Measurements from ENCODE around the gene RRAS2. TPM values are rescaled to one million over a fixed set of nuclear protein-coding genes. Genes with fewer than 3 reads are reported as not detected.
"Not testable (repeated sequence)": the region's sequence is repeated elsewhere in the genome, so short reads cannot be mapped to it uniquely, and the experiment has no call there.

The RRAS2 gene
- total RNA-seq, 1 experiment from 2014 or later, result 42.2 TPM

DNA sequence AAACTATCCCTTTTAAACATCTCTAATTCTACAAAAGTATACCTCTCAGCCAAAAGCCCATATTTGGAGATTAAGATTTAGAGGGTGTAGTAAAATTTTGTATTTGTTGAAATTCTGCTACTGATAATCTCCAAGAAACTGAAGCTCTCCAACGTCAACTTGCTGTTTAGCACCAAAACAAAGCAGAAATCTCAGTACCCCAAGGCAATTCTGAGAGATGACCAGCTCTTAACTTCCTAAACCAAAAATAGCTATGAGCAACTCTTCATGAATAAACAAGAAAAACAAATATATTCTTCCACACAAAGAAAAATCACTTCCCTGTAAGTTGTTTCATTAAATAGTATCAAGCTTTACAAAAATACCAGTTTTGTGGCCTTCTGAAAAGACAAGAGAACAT, 13.3 kb downstream of the RRAS2 start:
- H3K4me1 ChIP-seq (replicated peaks; ENCODE audit: insufficient read depth), result no peaks in the 10 kb centered on the region
- no TSS peak for BruUV-seq (replicated peaks)
- H3K9me2 ChIP-seq (ENCODE audit: insufficient read depth), result no peaks in the 10 kb centered on the region
- no peak overlapping the region for H2AFZ ChIP-seq
- no peak overlapping the region for H3K4me2 ChIP-seq
- POLR2A ChIA-PET (ENCODE audit: unreplicated experiment), result no interaction called here
- CTCF ChIA-PET, result no interaction called here
- peaks cover 96% of the 10 kb centered on the region for H3K79me2 ChIP-seq (ENCODE audit: low read depth)
- TF ChIP-seq CTCF (conservative IDR thresholded peaks at IDR 0.05) (no peak), EZH2 (IDR thresholded peaks at IDR 0.05; ENCODE audit: low read depth) (no peak)
- peaks cover 14% of the 10 kb centered on the region; the same call in 1 of the 2 replicates for H3K36me3 ChIP-seq (ENCODE audit: low read depth)
- no peaks in the 10 kb centered on the region for H3K9me3 ChIP-seq (ENCODE audit: insufficient read depth, low read depth)
- H3F3A ChIP-seq (ENCODE audit: insufficient read depth, low read depth), result no peaks in the 10 kb centered on the region
- H3K27ac ChIP-seq, result no peak overlapping the region
- no peaks in the 10 kb centered on the region for H3K27me3 ChIP-seq (ENCODE audit: insufficient read depth, low read depth)
- intact Hi-C loops (cut with micrococcal nuclease; ENCODE audit: unreplicated experiment), result no loop called here
- no peak for DNase-seq
- H3K4me3 ChIP-seq, result no peak overlapping the region
- no peaks in the 10 kb centered on the region; the same call in 1 of the 2 replicates for H4K20me1 ChIP-seq (ENCODE audit: insufficient read depth)

GRCh38 chr11:14345016-14345415, 14.0 kb downstream of the RRAS2 start:
- H4K20me1 ChIP-seq (ENCODE audit: insufficient read depth); CTCF ChIA-PET; intact Hi-C loops (cut with micrococcal nuclease; ENCODE audit: unreplicated experiment): not testable (repeated sequence)

DNA sequence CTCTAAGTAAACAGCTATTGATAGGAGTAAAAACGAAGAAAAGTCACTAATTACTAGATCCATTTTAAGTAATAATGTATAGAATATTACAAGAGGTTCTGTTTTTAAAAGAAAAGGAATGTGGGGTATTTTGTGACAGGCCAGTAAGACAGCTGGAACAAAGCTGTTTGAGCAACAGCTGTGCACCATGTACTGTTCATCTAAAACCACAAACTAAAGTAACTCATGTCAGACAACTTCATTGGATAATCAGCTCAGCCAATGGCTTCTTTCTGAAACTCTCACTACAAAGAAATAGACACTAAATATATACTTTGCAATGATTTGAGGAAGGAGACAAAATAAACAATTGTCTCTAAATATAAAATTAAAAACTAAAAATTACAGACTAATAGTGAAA, 16.1 kb downstream of the RRAS2 start:
- H3K4me2 ChIP-seq, result no peak overlapping the region
- H3K4me1 ChIP-seq (replicated peaks; ENCODE audit: insufficient read depth), result no peaks in the 10 kb centered on the region
- DNase-seq, result no peak
- no peaks in the 10 kb centered on the region for H3K9me2 ChIP-seq (ENCODE audit: insufficient read depth)
- H3K27me3 ChIP-seq (ENCODE audit: insufficient read depth, low read depth), result no peaks in the 10 kb centered on the region
- peaks cover 92% of the 10 kb centered on the region for H3K79me2 ChIP-seq (ENCODE audit: low read depth)
- no peak overlapping the region for H2AFZ ChIP-seq
- H3K4me3 ChIP-seq, result no peak overlapping the region
- intact Hi-C loops (cut with micrococcal nuclease; ENCODE audit: unreplicated experiment), result no loop called here
- no peak for TF ChIP-seq EZH2 (IDR thresholded peaks at IDR 0.05; ENCODE audit: low read depth)
- TF ChIP-seq CTCF (conservative IDR thresholded peaks at IDR 0.05), result no peak
- CTCF ChIA-PET, result interaction anchor here (0.5 kb wide), 1 partner anchor 16 kb away, joined by 3 read pairs; no protein-coding TSS in a partner anchor
- H4K20me1 ChIP-seq (ENCODE audit: insufficient read depth), result no peaks in the 10 kb centered on the region; the same call in 1 of the 2 replicates
- BruUV-seq (replicated peaks), result no TSS peak
- POLR2A ChIA-PET (ENCODE audit: unreplicated experiment), result no interaction called here
- peaks cover 7% of the 10 kb centered on the region for H3F3A ChIP-seq (ENCODE audit: insufficient read depth, low read depth)
- no peak overlapping the region for H3K27ac ChIP-seq
- H3K36me3 ChIP-seq (ENCODE audit: low read depth), result peaks cover 14% of the 10 kb centered on the region; the same call in 1 of the 2 replicates
- H3K9me3 ChIP-seq (ENCODE audit: insufficient read depth, low read depth), result no peaks in the 10 kb centered on the region

More at GRCh38 chr11:14345016-14345415, 14.0 kb downstream of the RRAS2 start:
- H3K27me3 ChIP-seq (ENCODE audit: insufficient read depth, low read depth); DNase-seq; H3K9me3 ChIP-seq (ENCODE audit: insufficient read depth, low read depth); POLR2A ChIA-PET (ENCODE audit: unreplicated experiment); H3F3A ChIP-seq (ENCODE audit: insufficient read depth, low read depth); H3K9me2 ChIP-seq (ENCODE audit: insufficient read depth); H3K4me2 ChIP-seq; H3K4me1 ChIP-seq (replicated peaks; ENCODE audit: insufficient read depth); BruUV-seq (replicated peaks); H3K4me3 ChIP-seq; H2AFZ ChIP-seq; H3K27ac ChIP-seq: not testable (repeated sequence)
- Histone ChIP-seq H3K79me2 (ENCODE audit: low read depth) (peaks cover 96% of the 10 kb centered on the region), H3K36me3 (ENCODE audit: low read depth) (peaks cover 14% of the 10 kb centered on the region; the same call in 1 of the 2 replicates)

DNA sequence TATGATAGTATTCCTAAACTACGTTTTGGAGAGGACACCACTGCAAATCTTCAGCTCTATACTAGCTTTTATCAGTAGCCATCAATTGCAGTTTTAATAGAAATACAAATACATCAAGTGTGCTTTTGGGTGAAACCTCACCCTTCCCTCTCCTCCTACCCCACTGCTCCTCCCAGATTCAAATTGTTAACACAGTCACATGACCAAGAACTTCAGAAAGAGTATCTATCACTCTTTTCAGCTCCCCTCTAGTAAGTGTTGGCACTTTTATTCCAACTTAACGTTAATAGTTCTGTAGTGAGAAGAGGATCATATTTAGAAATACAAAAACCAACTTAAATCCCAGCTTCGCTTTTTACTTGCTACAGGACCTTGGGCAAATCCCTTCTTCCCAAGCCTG, 17.0 kb downstream of the RRAS2 start:
- Histone ChIP-seq H3K9me3 (ENCODE audit: insufficient read depth, low read depth) (0 out of 2 replicates have a peak, but pooled peaks cover under 1% of the 10 kb centered on the region), H3K4me2 (no peak overlapping the region), H2AFZ (no peak overlapping the region), H4K20me1 (ENCODE audit: insufficient read depth) (no peaks in the 10 kb centered on the region; the same call in 1 of the 2 replicates), H3K79me2 (ENCODE audit: low read depth) (peaks cover 94% of the 10 kb centered on the region), H3K27me3 (ENCODE audit: insufficient read depth, low read depth) (no peaks in the 10 kb centered on the region), H3K27ac (no peak overlapping the region), H3K36me3 (ENCODE audit: low read depth) (peaks cover 10% of the 10 kb centered on the region; the same call in 1 of the 2 replicates), H3F3A (ENCODE audit: insufficient read depth, low read depth) (peaks cover 14% of the 10 kb centered on the region), H3K4me1 (replicated peaks; ENCODE audit: insufficient read depth) (no peaks in the 10 kb centered on the region), H3K9me2 (ENCODE audit: insufficient read depth) (no peaks in the 10 kb centered on the region), H3K4me3 (no peak overlapping the region)
- POLR2A ChIA-PET (ENCODE audit: unreplicated experiment), result no interaction called here
- TF ChIP-seq EZH2 (IDR thresholded peaks at IDR 0.05; ENCODE audit: low read depth), result no peak
- TF ChIP-seq CTCF (conservative IDR thresholded peaks at IDR 0.05), result no peak
- BruUV-seq (replicated peaks), result no TSS peak
- intact Hi-C loops (cut with micrococcal nuclease; ENCODE audit: unreplicated experiment), result no loop called here
- no peak for DNase-seq
- CTCF ChIA-PET, result no interaction called here
